Heart left ventricle (tissue), 16 donors: ENCODE measurements around the gene LPCAT2. TPM values are rescaled to one million over a fixed set of nuclear protein-coding genes. Genes with fewer than 3 reads are reported as not detected.

ENCODE experiments used
- ATAC-seq, 4 donors: fragments of 200-7000 bp; cut with Tn5 transposase; one replicate each; pipeline ENCODE4 v1.9.1; 2020 to 2022; ENCODE audit warnings: moderate library complexity in 4 of 4, mild to moderate bottlenecking in 3 of 4, moderate number of reproducible peaks in 1 of 4
- DNase-seq, 5 donors: peaks; one replicate each; pipeline ENCODE4 v3.0.0-alpha.2; 2020
- H3K27ac ChIP-seq, 12 donors: fragments of 200-600 bp; sonication (generic) in 4 of 12; one replicate each; pipeline versions ENCODE4 v1.5.0 to v1.8.0; 2016 to 2022; ENCODE audit warnings: mild to moderate bottlenecking in 2 of 12
- H3K27me3 ChIP-seq, 9 donors: fragments of 200-600 bp; sonication (generic) in 2 of 9; one replicate each; pipeline versions ENCODE4 v1.5.1 to v1.8.0; 2016 to 2022; ENCODE audit warnings: mild to moderate bottlenecking in 3 of 9
- H3K36me3 ChIP-seq, 9 donors: fragments of 200-600 bp; sonication (generic) in 2 of 9; one replicate each; pipeline versions ENCODE4 v1.5.0 to v1.8.0; 2018 to 2022; ENCODE audit warnings: mild to moderate bottlenecking in 2 of 9
- H3K4me1 ChIP-seq, 12 donors: fragments of 200-600 bp; sonication (generic) in 4 of 12; one replicate each; pipeline versions ENCODE4 v1.5.0 to v1.8.0; 2016 to 2022; ENCODE audit warnings: mild to moderate bottlenecking in 3 of 12
- H3K4me3 ChIP-seq, 12 donors: fragments of 200-600 bp; sonication (generic) in 4 of 12; one replicate each; pipeline versions ENCODE4 v1.5.0 to v1.8.0; 2017 to 2022; ENCODE audit warnings: mild to moderate bottlenecking in 9 of 12, moderate library complexity in 4 of 12
- H3K9me3 ChIP-seq, 12 donors: fragments of 200-600 bp; sonication (generic) in 4 of 12; one replicate each; pipeline versions ENCODE4 v1.5.0 to v1.8.0; 2016 to 2022; ENCODE audit warnings: mild to moderate bottlenecking in 1 of 12
- POLR2A ChIP-seq, 2 donors: fragments of 450-650 bp; IDR thresholded peaks; one replicate each; pipeline ENCODE4 v1.6.1; 2017; ENCODE audit warnings: antibody characterized with exemption in 2 of 2, mild to moderate bottlenecking in 2 of 2, moderate library complexity in 2 of 2
- WGBS, 4 donors: extraction: QIAGEN DNeasy Blood & Tissue Kit in 2 of 4; methylation state at CpG; one replicate each; pipeline versions ENCODE4 v1.1.5 to v1.1.7; 2013 to 2018; 5-methylcytosine and 5-hydroxymethylcytosine counted together
- intact Hi-C, 10 donors: fragments of 100-400 bp; cut with DNase I; formaldehyde crosslinking; loops; one replicate each; pipeline versions ENCODE4 v1.11.1 to v1.14.2; 2022
- polyA plus RNA-seq, 2 donors: library from polyadenylated mRNA; stranded (reverse); fragments of 200-250 nt; gene quantifications; one replicate each; pipeline ENCODE4 v1.2.3, GENCODE V29; 2013
- total RNA-seq, 9 donors: library from RNA; depleted of rRNA in 2 of 9; stranded (reverse); fragments of >200 nt in 2 of 9; fragmentation: NEBNext Ultra II Directional in 3 of 9; extraction: Animal tissue kit (Norgen Biotek cat#: 25700) in 3 of 9; gene quantifications; one replicate each; pipeline versions ENCODE4 v1.1.0 to v1.2.4, GENCODE V29; 2016 to 2023
- TF ChIP-seq, protein P1 (sequence below), 12 donors: fragments of 200-600 bp; sonication (generic) in 4 of 12; IDR thresholded peaks; one replicate each; pipeline versions ENCODE4 v1.5.0 to v1.8.0; 2018 to 2022; ENCODE audit warnings: antibody characterized with exemption in 12 of 12, mild to moderate bottlenecking in 5 of 12
- donor health status: ischemic (EF 13 %, LVEDD 7.1; RV severe dilation, severe dysfunction).
- donor health status: healthy with polysubstance abuse.
- donor health status: DM: no; HTN: yes; CAD: no.
- donor health status: DM: no; HTN: no; CAD: no.
- donor health status: ischemic (EF 25% LVEDD 6.9; RV normal size, moderate dysfunction).
- donor health status: ischemic (EF 25% LVEDD 5.7; RV mildly dilated, moderate dysfunction).
- donor health status: healthy.
- donor health status: DM: yes; HTN: yes; CAD: no.
- donor health status: ischemic (EF 35%, LVEDD 5.7; RV mildly dilated, moderate dysfunction).
- donor health status: nonischemic (EF 11% LVEDD 7.7; RV severe dilation, severe dysfunction).
- donor health status: DM: yes; HTN: yes; CAD: no.
- donor health status: PGD.
- donor health status: ischemic (EF 29% LVEDD 5.4; RV normal size, mild dysfunction).
- donor health status: nonischemic (EF 23%, LVEDD 6.1; RV moderate dilation, normal function).

The LPCAT2 gene
- total and polyA plus RNA-seq, 11 donors: 3.8 to 13.6 (median 6.5) TPM

DNA sequence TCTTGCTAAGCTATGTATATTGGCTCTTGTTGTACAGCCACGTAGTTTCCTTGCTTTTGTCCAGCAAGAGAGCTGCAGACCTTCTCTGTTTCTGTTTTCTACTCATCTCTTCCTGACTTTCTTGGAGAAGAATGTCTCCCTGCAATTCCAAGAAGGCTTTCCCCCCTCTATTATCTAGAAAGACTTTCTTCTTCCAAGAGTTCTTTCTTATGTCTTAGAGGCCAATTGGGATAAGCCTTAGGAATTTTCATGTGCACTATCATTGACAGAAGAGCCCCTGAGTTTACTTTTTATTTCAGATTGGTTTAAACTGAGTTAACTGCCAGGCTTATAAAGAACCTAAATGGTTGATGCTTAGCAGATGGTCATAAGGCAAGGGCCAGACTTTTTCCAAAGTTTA lies 66.6 kb downstream of the LPCAT2 start:
- Histone ChIP-seq H3K4me3 (no peak overlapping the region), H3K36me3 (peaks cover 0 to 34% (median 14%) of the 10 kb centered on the region in 9 donors), H3K9me3 (no peaks in the 10 kb centered on the region), H3K27me3 (no peaks in the 10 kb centered on the region), H3K27ac (no peak overlapping the region), H3K4me1 (peaks cover 0 to 37% (median 0%) of the 10 kb centered on the region in 12 donors)
- ATAC-seq: no peak
- intact Hi-C loops: loop anchor here in 1 of 10 donors (10.0 kb wide), 1 partner anchor 89 kb away; no protein-coding TSS in a partner anchor
- TF ChIP-seq, protein P1, sequence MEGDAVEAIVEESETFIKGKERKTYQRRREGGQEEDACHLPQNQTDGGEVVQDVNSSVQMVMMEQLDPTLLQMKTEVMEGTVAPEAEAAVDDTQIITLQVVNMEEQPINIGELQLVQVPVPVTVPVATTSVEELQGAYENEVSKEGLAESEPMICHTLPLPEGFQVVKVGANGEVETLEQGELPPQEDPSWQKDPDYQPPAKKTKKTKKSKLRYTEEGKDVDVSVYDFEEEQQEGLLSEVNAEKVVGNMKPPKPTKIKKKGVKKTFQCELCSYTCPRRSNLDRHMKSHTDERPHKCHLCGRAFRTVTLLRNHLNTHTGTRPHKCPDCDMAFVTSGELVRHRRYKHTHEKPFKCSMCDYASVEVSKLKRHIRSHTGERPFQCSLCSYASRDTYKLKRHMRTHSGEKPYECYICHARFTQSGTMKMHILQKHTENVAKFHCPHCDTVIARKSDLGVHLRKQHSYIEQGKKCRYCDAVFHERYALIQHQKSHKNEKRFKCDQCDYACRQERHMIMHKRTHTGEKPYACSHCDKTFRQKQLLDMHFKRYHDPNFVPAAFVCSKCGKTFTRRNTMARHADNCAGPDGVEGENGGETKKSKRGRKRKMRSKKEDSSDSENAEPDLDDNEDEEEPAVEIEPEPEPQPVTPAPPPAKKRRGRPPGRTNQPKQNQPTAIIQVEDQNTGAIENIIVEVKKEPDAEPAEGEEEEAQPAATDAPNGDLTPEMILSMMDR (IDR thresholded peaks at IDR 0.05): no peak
- no peak for TF ChIP-seq POLR2A (IDR thresholded peaks at IDR 0.05)
- DNase-seq: no peak
- WGBS, 4 donors: 68 to 78% (median 73%) methylated on average over 1 of the region's 1 CpG

- 60 to 67% (median 62%) methylated on average over 2 of the region's 2 CpGs for WGBS, 4 donors
- ATAC-seq (peak in 3 of 4 donors; percentile 63 to 68 (median 66)), DNase-seq (peak in 3 of 5 donors; percentile 11 to 50 (median 28))
- intact Hi-C loops: loop anchor here in 1 of 10 donors (10.0 kb wide), 1 partner anchor 88 kb away; no protein-coding TSS in a partner anchor
- Histone ChIP-seq H3K36me3 (peaks cover 0 to 42% (median 14%) of the 10 kb centered on the region in 9 donors), H3K9me3 (no peaks in the 10 kb centered on the region), H3K27me3 (no peaks in the 10 kb centered on the region), H3K4me1 (peaks cover 0 to 37% (median 0%) of the 10 kb centered on the region in 12 donors), H3K4me3 (no peak overlapping the region), H3K27ac (no peak overlapping the region)
- TF ChIP-seq, protein P1 (IDR thresholded peaks at IDR 0.05): no peak
- TF ChIP-seq POLR2A (IDR thresholded peaks at IDR 0.05): no peak
Observed at GRCh38 chr16:55576384-55576783, 67.5 kb downstream of the LPCAT2 start.

- Histone ChIP-seq H3K9me3 (no peaks in the 10 kb centered on the region), H3K27ac (no peak overlapping the region), H3K27me3 (no peaks in the 10 kb centered on the region), H3K4me1 (peaks cover 0 to 37% (median 0%) of the 10 kb centered on the region in 12 donors), H3K36me3 (peaks cover 0 to 57% (median 14%) of the 10 kb centered on the region in 9 donors), H3K4me3 (no peak overlapping the region)
- WGBS, 4 donors: 83 to 91% (median 85%) methylated on average over 3 of the region's 3 CpGs
- no peak for TF ChIP-seq POLR2A (IDR thresholded peaks at IDR 0.05)
- ATAC-seq: no peak
- intact Hi-C loops: loop anchor here in 1 of 10 donors (10.0 kb wide), 1 partner anchor 87 kb away; no protein-coding TSS in a partner anchor
- no peak for DNase-seq
Observed at GRCh38 chr16:55577887-55578286, 69.0 kb downstream of the LPCAT2 start.

DNA sequence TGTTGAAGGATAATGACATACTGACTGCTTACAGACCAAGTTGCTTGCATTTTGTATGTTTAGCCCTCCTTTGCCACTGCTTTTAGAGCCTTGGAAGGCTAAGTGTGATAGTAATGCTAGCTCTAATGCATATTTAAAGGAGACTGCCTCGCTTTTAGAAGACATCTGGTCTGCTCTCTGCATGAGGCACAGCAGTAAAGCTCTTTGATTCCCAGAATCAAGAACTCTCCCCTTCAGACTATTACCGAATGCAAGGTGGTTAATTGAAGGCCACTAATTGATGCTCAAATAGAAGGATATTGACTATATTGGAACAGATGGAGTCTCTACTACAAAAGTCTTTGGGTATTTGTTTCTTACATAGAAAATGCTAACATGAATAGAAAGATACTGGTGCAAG lies 76.8 kb downstream of the LPCAT2 start:
- Histone ChIP-seq H3K27ac (no peak overlapping the region), H3K4me1 (no peaks in the 10 kb centered on the region), H3K9me3 (no peaks in the 10 kb centered on the region), H3K36me3 (peaks cover 0 to 35% (median 0%) of the 10 kb centered on the region in 9 donors), H3K27me3 (no peaks in the 10 kb centered on the region), H3K4me3 (no peak overlapping the region)
- ATAC-seq (no peak), DNase-seq (no peak)
- 69 to 83% (median 76%) methylated on average over 2 of the region's 2 CpGs for WGBS, 4 donors
- TF ChIP-seq, protein P1 (IDR thresholded peaks at IDR 0.05): no peak
- no peak for TF ChIP-seq POLR2A (IDR thresholded peaks at IDR 0.05)
- intact Hi-C loops: no loop called here

DNA sequence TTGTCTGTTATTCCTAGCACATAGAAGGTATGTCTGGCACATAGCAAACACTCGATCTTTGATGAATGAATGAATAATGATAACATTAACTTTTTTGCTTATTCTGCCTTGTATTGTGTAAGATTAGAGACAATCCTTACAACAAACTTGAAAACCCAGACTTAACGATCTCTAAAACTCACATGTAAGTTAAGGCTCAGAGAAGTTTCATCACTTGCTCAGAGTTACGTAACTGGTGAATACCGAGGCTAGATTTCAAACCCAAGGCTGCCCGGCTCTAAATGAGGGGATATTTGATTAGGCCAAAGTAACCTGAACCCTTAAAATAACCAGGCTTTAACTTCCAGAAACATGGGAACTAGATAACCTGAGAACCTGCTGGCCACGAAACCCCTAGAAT lies 79.9 kb downstream of the LPCAT2 start:
- 78 to 83% (median 82%) methylated on average over 6 of the region's 6 CpGs for WGBS, 4 donors
- Histone ChIP-seq H3K27me3 (peaks cover 0 to 22% (median 0%) of the 10 kb centered on the region in 9 donors), H3K9me3 (no peaks in the 10 kb centered on the region), H3K4me3 (no peak overlapping the region), H3K27ac (no peak overlapping the region), H3K36me3 (peaks cover 0 to 7% (median 0%) of the 10 kb centered on the region in 9 donors), H3K4me1 (no peaks in the 10 kb centered on the region)
- no peak for TF ChIP-seq POLR2A (IDR thresholded peaks at IDR 0.05)
- TF ChIP-seq, protein P1 (IDR thresholded peaks at IDR 0.05): no peak
- no peak for DNase-seq
- no peak for ATAC-seq
- intact Hi-C loops: no loop called here
